Astrocyte (in vitro differentiated cells and primary cell): ENCODE measurements around the gene NECTIN3. TPM values are rescaled to one million over a fixed set of nuclear protein-coding genes. Genes with fewer than 3 reads are reported as not detected.

ENCODE experiments used
- DNase-seq: peaks from one replicate; pipeline ENCODE4 v3.0.0-alpha.2; 2010; ENCODE audit warnings: low read depth
- FAIRE-seq: peaks from 2 replicates; lab custom pipeline; 2011; peaks lifted over from hg19 to GRCh38; lab: Jason Lieb, UNC
- H2AFZ ChIP-seq: 2 replicates; pipeline ENCODE4 v1.6.0; 2012; ENCODE audit warnings: low read depth, low read length, inconsistent platforms
- H3K27ac ChIP-seq: 2 replicates; pipeline ENCODE4 v1.5.1; 2011; ENCODE audit warnings: low read depth, low read length, inconsistent platforms
- H3K27me3 ChIP-seq: 2 replicates; pipeline ENCODE4 v1.6.0; 2011; ENCODE audit warnings: low read length, inconsistent platforms; ENCODE audit not compliant: insufficient read depth
- H3K36me3 ChIP-seq: 2 replicates; pipeline ENCODE4 v1.5.1; 2011; ENCODE audit warnings: low read length, inconsistent platforms; ENCODE audit not compliant: insufficient read depth
- H3K4me1 ChIP-seq: 2 replicates; pipeline ENCODE4 v1.5.1; 2011; ENCODE audit warnings: low read length, inconsistent platforms; ENCODE audit not compliant: insufficient read depth
- H3K4me2 ChIP-seq: 2 replicates; pipeline ENCODE4 v1.6.0; 2012; ENCODE audit warnings: low read length, inconsistent platforms
- H3K4me3 ChIP-seq: 2 replicates; pipeline ENCODE4 v1.5.1; 2011; ENCODE audit warnings: low read depth, mild to moderate bottlenecking, low read length, inconsistent platforms; ENCODE audit not compliant: insufficient read depth
- H3K79me2 ChIP-seq: 2 replicates; pipeline ENCODE4 v1.6.0; 2012; ENCODE audit warnings: mild to moderate bottlenecking, low read length, inconsistent platforms; ENCODE audit not compliant: insufficient read depth
- H3K9ac ChIP-seq: 2 replicates; pipeline ENCODE4 v1.6.0; 2012; ENCODE audit warnings: mild to moderate bottlenecking, low read length, inconsistent platforms
- H3K9me3 ChIP-seq: 2 replicates; pipeline ENCODE4 v1.5.1; 2012; ENCODE audit warnings: low read depth, mild to moderate bottlenecking, low read length, inconsistent platforms; ENCODE audit not compliant: insufficient read depth
- H4K20me1 ChIP-seq: 2 replicates; pipeline ENCODE4 v1.6.0; 2012; ENCODE audit warnings: low read length, inconsistent platforms; ENCODE audit not compliant: insufficient read depth
- H3K27ac Mint-ChIP-seq: one replicate; pipeline ENCODE4 v1.8.0; 2021; ENCODE audit warnings: mild to moderate bottlenecking, mixed read lengths; ENCODE audit not compliant: unreplicated experiment
- H3K27me3 Mint-ChIP-seq: one replicate; pipeline ENCODE4 v1.8.0; 2021; ENCODE audit warnings: low read depth, mixed read lengths; ENCODE audit not compliant: unreplicated experiment
- H3K36me3 Mint-ChIP-seq: one replicate; pipeline ENCODE4 v1.8.0; 2021; ENCODE audit warnings: low read depth, mixed read lengths; ENCODE audit not compliant: unreplicated experiment
- H3K4me1 Mint-ChIP-seq: one replicate; pipeline ENCODE4 v1.8.0; 2021; ENCODE audit warnings: low read depth, mixed read lengths; ENCODE audit not compliant: unreplicated experiment
- H3K4me3 Mint-ChIP-seq: one replicate; pipeline ENCODE4 v1.8.0; 2021; ENCODE audit warnings: mild to moderate bottlenecking, moderate library complexity, mixed read lengths; ENCODE audit not compliant: unreplicated experiment
- H3K9me3 Mint-ChIP-seq: one replicate; pipeline ENCODE4 v1.8.0; 2021; ENCODE audit warnings: mild to moderate bottlenecking, mixed read lengths; ENCODE audit not compliant: unreplicated experiment
- EZH2 ChIP-seq: IDR thresholded peaks from 2 replicates; pipeline ENCODE4 v1.6.1; 2012; ENCODE audit warnings: mild to moderate bottlenecking, low read length, inconsistent platforms; ENCODE audit not compliant: insufficient read depth
- total RNA-seq: library from RNA; stranded (reverse); gene quantifications from 2 replicates; pipeline ENCODE4 v1.2.1, GENCODE V29; 2021
- TF ChIP-seq, protein P1 (sequence below): IDR thresholded peaks from 2 replicates; pipeline ENCODE4 v1.5.1; 2011; ENCODE audit warnings: low read depth, mild to moderate bottlenecking, inconsistent platforms, low read length, moderate library complexity; ENCODE audit not compliant: insufficient read depth

NECTIN3 gene
- total RNA-seq, 1 donor from 2014 or later, result 67.1 TPM

DNA sequence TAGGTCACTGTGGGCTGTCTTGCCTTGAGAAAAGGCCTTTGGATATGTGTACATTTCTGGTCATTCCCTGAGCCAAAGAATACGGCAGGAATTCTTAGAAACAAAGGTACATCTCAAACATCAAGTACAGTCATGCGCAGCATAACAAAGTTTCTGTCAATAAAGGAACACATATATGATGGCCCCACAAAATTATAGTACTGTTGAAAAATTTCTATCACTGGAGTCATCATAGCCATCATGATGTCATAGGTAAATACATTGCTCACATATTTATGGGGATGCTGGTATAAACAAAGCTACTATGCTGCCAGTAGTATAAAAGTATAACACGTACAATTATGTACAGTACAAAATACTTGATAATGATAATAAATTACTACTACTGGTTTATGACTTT lies 38.9 kb upstream of the NECTIN3 start:
- H3K36me3 ChIP-seq, result no peaks in the 10 kb centered on the region
- FAIRE-seq, result no peak
- no peaks in the 10 kb centered on the region for H3K4me1 ChIP-seq
- no peak overlapping the region for H2AFZ ChIP-seq
- no peak for TF ChIP-seq EZH2
- TF ChIP-seq, protein P1, sequence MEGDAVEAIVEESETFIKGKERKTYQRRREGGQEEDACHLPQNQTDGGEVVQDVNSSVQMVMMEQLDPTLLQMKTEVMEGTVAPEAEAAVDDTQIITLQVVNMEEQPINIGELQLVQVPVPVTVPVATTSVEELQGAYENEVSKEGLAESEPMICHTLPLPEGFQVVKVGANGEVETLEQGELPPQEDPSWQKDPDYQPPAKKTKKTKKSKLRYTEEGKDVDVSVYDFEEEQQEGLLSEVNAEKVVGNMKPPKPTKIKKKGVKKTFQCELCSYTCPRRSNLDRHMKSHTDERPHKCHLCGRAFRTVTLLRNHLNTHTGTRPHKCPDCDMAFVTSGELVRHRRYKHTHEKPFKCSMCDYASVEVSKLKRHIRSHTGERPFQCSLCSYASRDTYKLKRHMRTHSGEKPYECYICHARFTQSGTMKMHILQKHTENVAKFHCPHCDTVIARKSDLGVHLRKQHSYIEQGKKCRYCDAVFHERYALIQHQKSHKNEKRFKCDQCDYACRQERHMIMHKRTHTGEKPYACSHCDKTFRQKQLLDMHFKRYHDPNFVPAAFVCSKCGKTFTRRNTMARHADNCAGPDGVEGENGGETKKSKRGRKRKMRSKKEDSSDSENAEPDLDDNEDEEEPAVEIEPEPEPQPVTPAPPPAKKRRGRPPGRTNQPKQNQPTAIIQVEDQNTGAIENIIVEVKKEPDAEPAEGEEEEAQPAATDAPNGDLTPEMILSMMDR, result no peak
- no peaks in the 10 kb centered on the region for H3K9me3 ChIP-seq
- no peak overlapping the region for H3K4me2 ChIP-seq
- H3K27ac ChIP-seq, result no peak overlapping the region
- Mint-ChIP-seq H3K27ac (no peak overlapping the region), H3K27me3 (no peaks in the 10 kb centered on the region), H3K4me3 (no peak overlapping the region), H3K9me3 (no peaks in the 10 kb centered on the region), H3K36me3 (no peaks in the 10 kb centered on the region), H3K4me1 (no peaks in the 10 kb centered on the region)
- no peak overlapping the region for H3K9ac ChIP-seq
- H3K27me3 ChIP-seq, result no peaks in the 10 kb centered on the region
- no peaks in the 10 kb centered on the region for H3K79me2 ChIP-seq
- H4K20me1 ChIP-seq, result no peaks in the 10 kb centered on the region
- DNase-seq, result no peak
- no peak overlapping the region for H3K4me3 ChIP-seq

DNA sequence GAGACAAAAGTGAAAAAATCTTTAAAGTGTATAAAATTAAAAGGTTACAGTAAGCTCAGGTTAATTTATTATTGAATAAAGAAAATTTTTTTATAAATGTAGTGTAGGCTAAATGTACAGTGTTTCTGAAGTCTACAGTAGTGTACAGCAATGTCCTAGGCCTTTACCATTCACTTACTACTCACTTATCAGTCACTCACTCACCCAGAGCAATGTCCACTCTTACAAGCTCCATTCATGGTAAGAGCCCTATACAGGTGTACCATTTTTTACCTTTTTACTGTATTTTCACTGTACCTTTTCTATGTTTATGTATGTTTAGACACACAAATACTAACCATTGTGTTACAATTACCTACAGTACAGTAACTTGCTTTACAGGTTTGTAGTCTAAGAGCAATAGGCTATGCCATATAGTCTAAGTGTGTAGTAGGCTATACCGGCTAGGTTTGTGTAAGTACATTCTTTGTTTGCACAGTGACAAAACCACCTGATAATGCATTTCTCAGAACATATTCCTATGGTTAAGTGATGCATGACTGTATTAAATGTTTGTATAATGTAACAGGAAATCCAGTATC lies 38.1 kb upstream of the NECTIN3 start:
- Histone ChIP-seq H2AFZ (no peak overlapping the region), H3K4me3 (no peak overlapping the region), H3K36me3 (no peaks in the 10 kb centered on the region), H4K20me1 (no peaks in the 10 kb centered on the region), H3K4me2 (no peak overlapping the region), H3K4me1 (no peaks in the 10 kb centered on the region), H3K9me3 (no peaks in the 10 kb centered on the region), H3K27ac (no peak overlapping the region), H3K27me3 (no peaks in the 10 kb centered on the region), H3K9ac (no peak overlapping the region), H3K79me2 (no peaks in the 10 kb centered on the region)
- H3K9me3 Mint-ChIP-seq, result no peaks in the 10 kb centered on the region
- no peak for TF ChIP-seq EZH2
- TF ChIP-seq, protein P1, result no peak
- FAIRE-seq, result no peak
- H3K27me3 Mint-ChIP-seq, result no peaks in the 10 kb centered on the region
- H3K36me3 Mint-ChIP-seq, result no peaks in the 10 kb centered on the region
- DNase-seq, result no peak
- no peaks in the 10 kb centered on the region for H3K4me1 Mint-ChIP-seq
- no peak overlapping the region for H3K4me3 Mint-ChIP-seq
- no peak overlapping the region for H3K27ac Mint-ChIP-seq

DNA sequence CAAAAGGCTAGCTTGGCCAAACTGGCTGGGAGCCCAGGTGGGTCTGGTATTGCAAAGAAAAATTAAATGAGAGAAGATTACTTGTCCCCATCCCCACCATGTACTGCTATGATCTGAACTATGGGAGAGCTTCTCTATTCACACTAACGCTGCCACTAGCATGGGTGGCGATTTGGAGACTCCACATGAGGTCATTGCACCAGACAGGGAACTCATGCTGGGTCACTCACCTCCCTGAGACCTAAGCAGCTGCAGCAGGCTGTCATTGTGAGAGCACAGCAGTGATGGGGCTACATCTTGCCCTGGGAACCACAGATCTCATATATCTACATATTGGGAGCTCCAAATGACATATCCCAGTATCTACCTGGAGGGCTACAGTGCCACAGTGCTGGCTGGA lies 36.3 kb upstream of the NECTIN3 start:
- no peaks in the 10 kb centered on the region for H3K27me3 Mint-ChIP-seq
- no peak overlapping the region for H3K9ac ChIP-seq
- no peaks in the 10 kb centered on the region for H3K9me3 ChIP-seq
- H3K27ac Mint-ChIP-seq, result no peak overlapping the region
- no peaks in the 10 kb centered on the region for H3K27me3 ChIP-seq
- DNase-seq, result no peak
- no peak overlapping the region for H3K27ac ChIP-seq
- H3K9me3 Mint-ChIP-seq, result no peaks in the 10 kb centered on the region
- H3K4me2 ChIP-seq, result no peak overlapping the region
- H2AFZ ChIP-seq, result no peak overlapping the region
- no peak for TF ChIP-seq EZH2
- TF ChIP-seq, protein P1, result no peak
- no peak for FAIRE-seq
- H3K79me2 ChIP-seq, result no peaks in the 10 kb centered on the region
- no peaks in the 10 kb centered on the region for H3K36me3 Mint-ChIP-seq
- no peak overlapping the region for H3K4me3 ChIP-seq
- H3K4me1 Mint-ChIP-seq, result no peaks in the 10 kb centered on the region
- no peaks in the 10 kb centered on the region for H3K4me1 ChIP-seq
- no peaks in the 10 kb centered on the region for H4K20me1 ChIP-seq
- H3K4me3 Mint-ChIP-seq, result no peak overlapping the region
- no peaks in the 10 kb centered on the region for H3K36me3 ChIP-seq
